K562 (cell line): ENCODE measurements around the gene NFATC1. TPM values are rescaled to one million over a fixed set of nuclear protein-coding genes. Genes with fewer than 3 reads are reported as not detected.

Source experiments
- CHD1 ChIP-seq: fragments of 200-600 bp; sonication (generic); IDR thresholded peaks from one replicate; pipeline ENCODE4 v1.6.1; 2012; ENCODE audit warnings: mild to moderate bottlenecking, moderate library complexity, low read length, inconsistent platforms
- HDAC3 ChIP-seq: fragments of 450-650 bp; IDR thresholded peaks from 2 replicates; pipeline ENCODE4 v1.6.1; 2018; ENCODE audit warnings: borderline replicate concordance, mild to moderate bottlenecking, moderate library complexity; ENCODE audit not compliant: partially characterized antibody
- HNRNPH1 ChIP-seq: fragments of 200-400 bp; formaldehyde crosslinking; optimal IDR thresholded peaks from 2 replicates; pipeline ENCODE3; 2017; ENCODE audit warnings: low read depth, mild to moderate bottlenecking, low read length, moderate library complexity
- PURB ChIP-seq: sonication (generic); formaldehyde crosslinking; IDR thresholded peaks from 2 replicates; pipeline ENCODE4 v1.9.0; 2021; ENCODE audit warnings: low read depth, mild to moderate bottlenecking, missing genetic modification reagents
- SRSF9 ChIP-seq: fragments of 200-400 bp; formaldehyde crosslinking; IDR thresholded peaks from 2 replicates; pipeline ENCODE4 v1.6.1; 2017; ENCODE audit warnings: low read depth, low read length, borderline replicate concordance
- WHSC1 ChIP-seq: IDR thresholded peaks from one replicate; pipeline ENCODE4 v1.6.1; 2012; ENCODE audit warnings: low read length, control low read depth, inconsistent platforms
- ZBTB9 ChIP-seq: fragments of 450-650 bp; formaldehyde crosslinking; IDR thresholded peaks from 2 replicates; pipeline ENCODE4 v1.4.0; 2020; ENCODE audit warnings: mild to moderate bottlenecking, moderate library complexity
- ZKSCAN8 ChIP-seq: fragments of 200-800 bp; sonication (Bioruptor generic); IDR thresholded peaks from 2 replicates; pipeline ENCODE4 v1.6.1; 2016; ENCODE audit warnings: missing genetic modification characterization, missing compliant biosample characterization
- polyA plus RNA-seq, 8 experiments: library from polyadenylated mRNA; depleted of rRNA in 4 of 8; stranded (reverse) in 5 of 8; unstranded in 3 of 8; fragments of >200 nt; fragmentation: Nextera tagmentation in 2 of 8; fragmentation: Illumina TruSeq in 1 of 8; extraction: Ambion mirVana in 2 of 8; extraction: Trizol in 1 of 8; gene quantifications; 2 replicates each; pipeline versions ENCODE4 v1.2.1 to v1.2.3, GENCODE V29; 2011 to 2014; ENCODE audit warnings: inconsistent platforms in 1 of 8, missing spikeins in 1 of 8
- total RNA-seq, 7 experiments: library from RNA; depleted of rRNA in 6 of 7; stranded (reverse); fragments of >200 nt in 6 of 7; fragmentation: Illumina TruSeq in 2 of 7; extraction: Trizol in 2 of 7; gene quantifications; 2 replicates each; pipeline versions ENCODE4 v1.2.1 to v1.2.3, GENCODE V29; 2011 to 2021; ENCODE audit warnings: low replicate concordance in 1 of 7
- TF ChIP-seq, protein P1 (sequence below): fragments of 450-650 bp; IDR thresholded peaks from 2 replicates; pipeline ENCODE4 v1.6.1; 2016; ENCODE audit warnings: missing biosample characterization, missing genetic modification characterization

NFATC1 gene
- total and polyA plus RNA-seq, 9 of the 15 experiments (the other 6 are each of a cell fraction or from before 2014, with no cell fraction given): 1.1 to 16.4 (median 2.5) TPM

DNA sequence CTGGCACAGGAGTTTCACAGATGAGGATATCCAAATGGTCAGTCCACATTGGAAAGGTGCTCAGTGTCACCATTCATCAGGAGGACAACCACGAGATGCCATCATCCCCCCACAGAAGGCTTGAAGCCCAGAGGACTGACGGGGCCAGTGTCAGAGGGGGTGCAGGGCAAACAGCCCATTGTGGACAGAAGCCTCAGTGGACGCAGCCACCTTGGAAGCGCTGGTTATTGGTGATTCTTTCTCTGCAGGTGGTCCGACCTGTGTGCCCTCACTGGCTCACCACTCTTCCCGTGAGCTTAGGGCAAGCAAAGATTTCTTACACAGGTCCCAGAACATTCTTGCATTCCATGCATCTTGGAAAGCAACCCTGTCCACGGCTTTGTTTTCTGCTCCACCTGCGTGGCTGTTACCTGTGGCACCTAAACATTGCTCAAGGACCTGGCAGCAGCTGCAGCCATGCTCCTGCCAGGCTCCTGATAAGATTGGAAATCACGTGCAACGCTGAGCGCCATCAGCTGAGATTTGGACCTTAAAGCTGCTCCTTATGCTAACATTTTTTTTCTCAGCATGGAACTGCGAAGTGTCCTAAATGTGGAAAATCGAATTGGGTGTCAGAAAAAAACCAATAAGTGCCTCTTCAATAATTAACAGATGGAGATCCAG, 172.9 kb downstream of the NFATC1 start (continued):
- no peak for TF ChIP-seq ZBTB9 (CRISPR knock-in tag)
- TF ChIP-seq HNRNPH1: no peak
- no peak for TF ChIP-seq SRSF9
- TF ChIP-seq, protein P1, sequence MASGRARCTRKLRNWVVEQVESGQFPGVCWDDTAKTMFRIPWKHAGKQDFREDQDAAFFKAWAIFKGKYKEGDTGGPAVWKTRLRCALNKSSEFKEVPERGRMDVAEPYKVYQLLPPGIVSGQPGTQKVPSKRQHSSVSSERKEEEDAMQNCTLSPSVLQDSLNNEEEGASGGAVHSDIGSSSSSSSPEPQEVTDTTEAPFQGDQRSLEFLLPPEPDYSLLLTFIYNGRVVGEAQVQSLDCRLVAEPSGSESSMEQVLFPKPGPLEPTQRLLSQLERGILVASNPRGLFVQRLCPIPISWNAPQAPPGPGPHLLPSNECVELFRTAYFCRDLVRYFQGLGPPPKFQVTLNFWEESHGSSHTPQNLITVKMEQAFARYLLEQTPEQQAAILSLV (tag): no peak
- TF ChIP-seq CHD1: no peak
- no peak for TF ChIP-seq HDAC3
- TF ChIP-seq ZKSCAN8 (CRISPR knock-in tag): no peak
- no peak for TF ChIP-seq WHSC1
- no peak for TF ChIP-seq PURB (CRISPR knock-in tag)
